Stimulated activated CD8-positive, alpha-beta memory T cell treated with anti-CD3 and anti-CD28 coated beads, Interleukin-4, amount 100 ng/mL, for 48 hours (primary cell): Measurements from ENCODE around the gene PCDHB15.
A peak's percentile ranks its signal among the peaks of the same experiment; 100 is the strongest.
"Not testable (repeated sequence)": the region's sequence is repeated elsewhere in the genome, so short reads cannot be mapped to it uniquely, and the experiment has no call there.

Source experiments
- DNase-seq: peaks from one replicate; pipeline ENCODE4 v3.0.0-alpha.2; 2020

PCDHB15 gene

DNA sequence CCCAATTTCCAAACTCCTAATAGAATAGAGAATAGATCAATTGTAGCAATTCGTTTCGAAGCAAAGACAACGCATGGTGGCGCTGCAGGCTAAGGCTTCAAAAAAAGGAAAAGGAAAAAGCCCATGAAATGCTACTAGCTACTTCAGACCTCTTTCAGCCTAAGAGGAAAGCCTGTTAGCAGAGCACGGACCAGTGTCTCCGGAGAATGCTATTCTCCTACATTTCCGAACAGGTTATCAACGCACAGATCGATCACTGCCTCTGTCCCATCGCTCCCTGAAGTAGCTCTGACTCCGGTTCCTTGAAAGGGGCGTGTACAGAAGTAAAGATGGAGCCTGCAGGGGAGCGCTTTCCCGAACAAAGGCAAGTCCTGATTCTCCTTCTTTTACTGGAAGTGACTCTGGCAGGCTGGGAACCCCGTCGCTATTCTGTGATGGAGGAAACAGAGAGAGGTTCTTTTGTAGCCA lies at the start of gene PCDHB15:
TSS of gene PCDHB15 (plus strand) at position 146 of the 468 bp plus-strand sequence. CDS start at position 330, 184 bp downstream.
- peak; percentile 30 for DNase-seq

GRCh38 chr5:141196363-141196762 lies 48.8 kb upstream of the PCDHB15 start:
- DNase-seq, result no peak

DNA sequence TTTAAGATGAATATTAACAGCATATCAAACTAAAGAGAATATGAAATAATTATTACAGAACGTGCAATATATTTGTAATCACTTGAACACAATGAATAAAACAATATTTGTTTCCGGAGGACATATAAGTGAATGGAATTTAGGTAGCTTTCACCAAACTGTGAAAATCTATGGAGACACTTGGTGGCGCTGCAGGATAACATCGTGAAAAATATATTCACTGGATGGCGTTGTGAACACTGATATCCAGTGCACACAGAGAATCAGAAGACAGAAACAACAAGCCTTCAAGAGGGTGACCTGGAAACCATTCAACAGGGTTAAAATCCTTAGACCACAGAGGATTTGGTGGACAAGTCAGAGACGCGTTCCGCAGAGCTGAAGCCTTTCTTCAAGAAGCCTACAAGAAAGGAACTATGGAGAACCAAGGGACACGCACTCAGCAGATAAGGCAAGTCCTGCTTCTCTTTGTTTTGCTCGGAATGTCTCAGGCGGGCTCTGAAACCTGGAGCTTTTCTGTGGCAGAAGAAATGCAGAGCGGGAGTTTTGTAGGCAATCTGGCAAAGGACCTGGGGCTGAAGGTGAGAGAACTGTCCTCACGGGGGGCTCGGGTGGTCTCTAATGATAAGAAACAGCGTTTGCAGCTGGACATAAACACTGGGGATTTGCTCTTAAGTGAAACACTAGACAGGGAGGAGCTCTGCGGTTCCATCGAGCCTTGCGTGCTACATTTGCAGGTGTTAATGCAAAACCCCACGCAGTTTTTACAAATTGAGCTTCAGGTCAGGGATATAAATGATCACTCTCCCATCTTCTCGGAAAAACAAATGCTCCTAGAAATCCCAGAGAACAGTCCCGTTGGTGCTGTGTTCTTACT lies 45.6 kb upstream of the PCDHB15 start, which contains the start of gene PCDHB11:
TSS of gene PCDHB11 (plus strand) at position 269 of the 877 bp plus-strand sequence. CDS start at position 417, 148 bp downstream.
- DNase-seq, result no peak

- not testable (repeated sequence) for DNase-seq
Observed at GRCh38 chr5:141201126-141201525, 44.1 kb upstream of the PCDHB15 start.

DNA sequence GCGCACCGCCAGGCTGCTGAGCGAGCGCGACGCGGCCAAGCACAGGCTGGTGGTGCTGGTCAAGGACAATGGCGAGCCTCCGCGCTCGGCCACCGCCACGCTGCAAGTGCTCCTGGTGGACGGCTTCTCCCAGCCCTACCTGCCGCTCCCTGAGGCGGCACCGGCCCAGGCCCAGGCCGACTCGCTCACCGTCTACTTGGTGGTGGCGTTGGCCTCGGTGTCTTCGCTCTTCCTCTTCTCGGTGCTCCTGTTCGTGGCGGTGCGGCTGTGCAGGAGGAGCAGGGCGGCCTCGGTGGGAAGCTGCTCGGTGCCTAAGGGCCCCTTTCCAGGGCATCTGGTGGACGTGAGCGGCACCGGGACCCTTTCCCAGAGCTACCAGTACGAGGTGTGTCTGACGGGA lies 43.5 kb upstream of the PCDHB15 start:
- not testable (repeated sequence) for DNase-seq

DNA sequence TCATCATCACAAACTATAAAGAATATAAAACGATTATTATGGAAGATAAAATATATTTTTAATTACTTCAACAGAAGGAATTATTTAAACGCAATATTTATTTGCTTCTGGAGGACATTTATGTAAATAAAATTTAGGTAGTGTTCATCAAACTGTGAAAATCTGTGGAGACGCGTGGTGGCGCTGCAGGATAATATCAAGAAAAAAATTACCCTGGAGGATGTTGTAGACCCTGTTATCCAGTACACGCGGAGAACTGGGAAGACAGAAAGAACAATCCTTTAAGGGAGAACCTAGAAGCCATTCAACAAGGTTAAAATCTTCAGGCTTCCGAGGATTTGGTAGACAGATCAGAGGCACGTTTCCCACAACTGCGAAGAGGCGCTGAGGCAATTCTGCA lies 36.7 kb upstream of the PCDHB15 start, which contains the start of gene PCDHB12:
TSS of gene PCDHB12 (plus strand) at position 242 of the 400 bp plus-strand sequence. CDS start 189 bp downstream, outside the sequence.
- DNase-seq, result no peak

DNA sequence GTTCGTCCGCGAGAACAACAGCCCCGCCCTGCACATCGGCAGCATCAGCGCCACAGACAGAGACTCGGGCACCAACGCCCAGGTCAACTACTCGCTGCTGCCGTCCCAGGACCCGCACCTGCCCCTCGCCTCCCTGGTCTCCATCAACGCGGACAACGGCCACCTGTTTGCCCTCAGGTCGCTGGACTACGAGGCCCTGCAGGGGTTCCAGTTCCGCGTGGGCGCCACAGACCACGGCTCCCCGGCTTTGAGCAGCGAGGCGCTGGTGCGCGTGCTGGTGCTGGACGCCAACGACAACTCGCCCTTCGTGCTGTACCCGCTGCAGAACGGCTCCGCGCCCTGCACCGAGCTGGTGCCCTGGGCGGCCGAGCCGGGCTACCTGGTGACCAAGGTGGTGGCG lies 34.9 kb upstream of the PCDHB15 start:
- DNase-seq, result not testable (repeated sequence)

- not testable (repeated sequence) for DNase-seq
Observed at GRCh38 chr5:141210849-141211248, 34.3 kb upstream of the PCDHB15 start.

DNA sequence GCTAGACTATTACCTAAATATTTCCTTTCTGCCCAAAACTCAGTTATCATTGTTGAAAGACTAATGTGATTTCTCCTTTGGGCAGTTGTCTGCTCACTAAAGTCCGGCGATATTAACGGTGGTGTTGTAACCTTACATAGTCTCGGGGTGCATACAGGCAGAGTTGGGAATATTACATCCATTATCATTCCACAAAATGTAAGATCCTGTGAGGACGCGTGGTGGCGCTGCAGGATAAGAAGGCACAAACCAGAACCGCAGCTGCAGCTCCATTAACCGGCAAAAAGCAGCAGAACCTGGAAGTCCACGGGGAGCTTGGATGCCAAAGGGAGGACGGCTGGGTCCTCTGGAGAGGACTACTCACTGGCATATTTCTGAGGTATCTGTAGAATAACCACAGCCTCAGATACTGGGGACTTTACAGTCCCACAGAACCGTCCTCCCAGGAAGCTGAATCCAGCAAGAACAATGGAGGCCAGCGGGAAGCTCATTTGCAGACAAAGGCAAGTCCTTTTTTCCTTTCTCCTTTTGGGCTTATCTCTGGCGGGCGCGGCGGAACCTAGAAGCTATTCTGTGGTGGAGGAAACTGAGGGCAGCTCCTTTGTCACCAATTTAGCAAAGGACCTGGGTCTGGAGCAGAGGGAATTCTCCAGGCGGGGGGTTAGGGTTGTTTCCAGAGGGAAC lies 31.4 kb upstream of the PCDHB15 start, which contains the start of gene PCDHB13:
TSS of gene PCDHB13 (plus strand) at position 264 of the 684 bp plus-strand sequence. CDS start at position 469, 205 bp downstream.
- peak; percentile 33 for DNase-seq

DNA sequence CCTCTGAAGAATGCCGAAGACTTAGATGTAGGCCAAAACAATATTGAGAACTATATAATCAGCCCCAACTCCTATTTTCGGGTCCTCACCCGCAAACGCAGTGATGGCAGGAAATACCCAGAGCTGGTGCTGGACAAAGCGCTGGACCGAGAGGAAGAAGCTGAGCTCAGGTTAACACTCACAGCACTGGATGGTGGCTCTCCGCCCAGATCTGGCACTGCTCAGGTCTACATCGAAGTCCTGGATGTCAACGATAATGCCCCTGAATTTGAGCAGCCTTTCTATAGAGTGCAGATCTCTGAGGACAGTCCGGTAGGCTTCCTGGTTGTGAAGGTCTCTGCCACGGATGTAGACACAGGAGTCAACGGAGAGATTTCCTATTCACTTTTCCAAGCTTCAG lies 30.6 kb upstream of the PCDHB15 start:
- DNase-seq, result not testable (repeated sequence)

DNA sequence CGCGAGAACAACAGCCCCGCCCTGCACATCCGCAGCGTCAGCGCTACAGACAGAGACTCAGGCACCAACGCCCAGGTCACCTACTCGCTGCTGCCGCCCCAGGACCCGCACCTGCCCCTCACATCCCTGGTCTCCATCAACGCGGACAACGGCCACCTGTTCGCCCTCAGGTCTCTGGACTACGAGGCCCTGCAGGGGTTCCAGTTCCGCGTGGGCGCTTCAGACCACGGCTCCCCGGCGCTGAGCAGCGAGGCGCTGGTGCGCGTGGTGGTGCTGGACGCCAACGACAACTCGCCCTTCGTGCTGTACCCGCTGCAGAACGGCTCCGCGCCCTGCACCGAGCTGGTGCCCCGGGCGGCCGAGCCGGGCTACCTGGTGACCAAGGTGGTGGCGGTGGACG lies 29.7 kb upstream of the PCDHB15 start:
- DNase-seq, result not testable (repeated sequence)

GRCh38 chr5:141216035-141216434 lies 29.2 kb upstream of the PCDHB15 start:
- not testable (repeated sequence) for DNase-seq

- no peak for DNase-seq
Observed at GRCh38 chr5:141223112-141223783, 21.9 kb upstream of the PCDHB15 start, which contains the start of gene PCDHB14. TSS of gene PCDHB14 (plus strand) at chr5:141223343. CDS start at chr5:141223506, 163 bp downstream.

- DNase-seq, result not testable (repeated sequence)
Observed at GRCh38 chr5:141224844-141225243, 20.4 kb upstream of the PCDHB15 start.

GRCh38 chr5:141225421-141225820 lies 19.8 kb upstream of the PCDHB15 start:
- DNase-seq, result not testable (repeated sequence)

- no peak for DNase-seq
Observed at GRCh38 chr5:141234109-141234667, 11.0 kb upstream of the PCDHB15 start.

DNA sequence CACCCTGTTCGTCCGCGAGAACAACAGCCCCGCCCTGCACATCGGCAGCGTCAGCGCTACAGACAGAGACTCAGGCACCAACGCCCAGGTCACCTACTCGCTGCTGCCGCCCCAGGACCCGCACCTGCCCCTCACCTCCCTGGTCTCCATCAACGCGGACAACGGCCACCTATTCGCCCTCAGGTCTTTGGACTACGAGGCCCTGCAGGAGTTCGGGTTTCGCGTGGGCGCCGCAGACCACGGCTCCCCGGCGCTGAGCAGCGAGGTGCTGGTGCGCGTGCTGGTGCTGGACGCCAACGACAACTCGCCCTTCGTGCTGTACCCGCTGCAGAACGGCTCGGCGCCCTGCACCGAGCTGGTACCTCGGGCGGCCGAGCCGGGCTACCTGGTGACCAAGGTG lies 9.3 kb upstream of the PCDHB15 start:
- DNase-seq, result not testable (repeated sequence)

DNA sequence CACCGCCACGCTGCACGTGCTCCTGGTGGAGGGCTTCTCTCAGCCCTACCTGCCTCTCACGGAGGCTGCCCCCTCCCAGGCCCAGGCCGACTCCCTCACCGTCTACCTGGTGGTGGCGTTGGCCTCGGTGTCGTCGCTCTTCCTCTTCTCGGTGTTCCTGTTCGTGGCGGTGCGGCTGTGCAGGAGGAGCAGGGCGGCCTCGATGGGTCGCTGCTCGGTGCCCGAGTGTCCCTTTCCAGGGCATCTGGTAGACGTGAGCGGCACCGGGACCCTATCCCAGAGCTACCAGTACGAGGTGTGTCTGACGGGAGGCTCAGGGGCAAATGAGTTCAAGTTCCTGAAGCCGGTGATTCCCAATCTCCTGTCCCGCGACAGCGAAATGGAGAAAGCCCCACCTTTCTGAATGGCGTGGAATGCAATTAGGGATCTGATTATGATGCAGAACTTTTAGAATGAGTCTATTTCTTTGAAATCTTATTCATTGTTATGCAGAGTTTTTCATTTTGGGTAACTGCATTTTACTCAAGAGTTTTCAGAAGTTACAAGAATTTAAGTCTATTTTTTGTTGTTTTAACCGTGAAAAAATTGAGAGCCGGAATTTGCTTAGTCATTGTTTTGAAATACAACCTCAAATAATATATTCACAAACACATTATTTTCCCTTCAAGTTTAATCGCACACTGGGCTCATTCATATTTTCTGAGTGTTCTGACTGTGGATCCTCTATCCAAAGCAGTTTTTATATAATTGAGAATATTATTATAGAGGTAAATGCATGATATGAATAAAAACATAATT lies 8.5 kb upstream of the PCDHB15 start:
- no peak for DNase-seq

DNA sequence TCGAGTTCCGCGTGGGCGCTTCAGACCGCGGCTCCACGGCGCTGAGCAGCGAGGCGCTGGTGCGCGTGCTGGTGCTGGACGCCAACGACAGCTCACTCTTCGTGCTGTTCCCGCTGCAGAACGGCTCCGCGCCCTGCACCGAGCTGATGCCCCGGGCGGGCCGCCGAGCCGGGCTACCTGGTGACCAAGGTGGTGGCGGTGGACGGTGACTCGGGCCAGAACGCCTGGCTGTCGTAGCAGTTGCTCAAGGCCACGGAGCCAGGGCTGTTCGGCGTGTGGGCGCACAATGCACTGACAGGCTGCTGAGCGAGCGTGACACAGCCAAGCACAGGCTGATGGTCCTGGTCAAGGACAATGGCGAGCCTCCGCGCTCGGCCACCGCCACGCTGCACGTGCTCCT lies 3.7 kb upstream of the PCDHB15 start:
- DNase-seq, result no peak

GRCh38 chr5:141246971-141247370 lies 1.8 kb downstream of the PCDHB15 start:
- not testable (repeated sequence) for DNase-seq

DNA sequence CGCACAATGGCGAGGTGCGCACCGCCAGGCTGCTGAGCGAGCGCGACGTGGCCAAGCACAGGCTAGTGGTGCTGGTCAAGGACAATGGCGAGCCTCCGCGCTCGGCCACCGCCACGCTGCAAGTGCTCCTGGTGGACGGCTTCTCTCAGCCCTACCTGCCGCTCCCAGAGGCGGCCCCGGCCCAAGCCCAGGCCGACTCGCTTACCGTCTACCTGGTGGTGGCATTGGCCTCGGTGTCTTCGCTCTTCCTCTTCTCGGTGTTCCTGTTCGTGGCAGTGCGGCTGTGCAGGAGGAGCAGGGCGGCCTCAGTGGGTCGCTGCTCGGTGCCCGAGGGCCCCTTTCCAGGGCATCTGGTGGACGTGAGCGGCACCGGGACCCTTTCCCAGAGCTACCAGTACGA lies 2.2 kb downstream of the PCDHB15 start:
- DNase-seq, result not testable (repeated sequence)
